B cell (primary cell): ENCODE measurements around the gene BANF2. TPM values are rescaled to one million over a fixed set of nuclear protein-coding genes. Genes with fewer than 3 reads are reported as not detected.
A peak's percentile ranks its signal among the peaks of the same experiment; 100 is the strongest.

Source experiments
- ATAC-seq: fragments of 200-7000 bp; cut with Tn5 transposase; one replicate; pipeline ENCODE4 v1.10.0; 2021; ENCODE audit warnings: low read depth, mild to moderate bottlenecking, moderate number of reproducible peaks, moderate library complexity
- CTCF ChIA-PET: fragments of 350-600 bp; sonication (Branson Sonifier 250); formaldehyde crosslinking; loops from one replicate; lab custom pipeline; 2021; ENCODE audit warnings: antibody characterized with exemption, inconsistent platforms; lab: Charles Lee
- POLR2A ChIA-PET: fragments of 350-600 bp; sonication (Branson Sonifier 250); formaldehyde crosslinking; loops from one replicate; lab custom pipeline; 2021; ENCODE audit warnings: antibody characterized with exemption; lab: Charles Lee
- DNase-seq: peaks from one replicate; pipeline ENCODE4 v3.0.0; 2013
- H2AFZ ChIP-seq: 2 replicates; pipeline ENCODE4 v1.6.1; 2012; ENCODE audit warnings: mild to moderate bottlenecking, low read depth, low read length; ENCODE audit not compliant: insufficient read depth, poor library complexity, severe bottlenecking
- H3K27ac ChIP-seq, 2 donors: 1 replicate in 1 of 2; 2 replicates in 1 of 2; pipeline ENCODE4 v1.5.1; 2012 to 2013; ENCODE audit warnings: low read length in 2 of 2, mild to moderate bottlenecking in 2 of 2, moderate library complexity in 1 of 2
- H3K27me3 ChIP-seq, 4 experiments: fragments of 200-600 bp in 1 of 4; sonication (generic) in 1 of 4; replicated peaks in 1 of 4; 1 replicate in 2 of 4; 2 replicates in 2 of 4; pipeline versions ENCODE4 v1.6.1 to v1.7.0; 2013 to 2016; ENCODE audit warnings: low read length in 3 of 4, mild to moderate bottlenecking in 2 of 4, mixed read lengths in 1 of 4, moderate library complexity in 1 of 4; ENCODE audit not compliant: insufficient read depth in 4 of 4, control insufficient read depth in 3 of 4; ENCODE audit errors: control extremely low read depth in 1 of 4
- H3K36me3 ChIP-seq, 2 experiments: replicated peaks in 1 of 2; 1 replicate in 1 of 2; 2 replicates in 1 of 2; pipeline versions ENCODE4 v1.6.1 to v1.7.1; 2013; ENCODE audit warnings: low read length in 1 of 2; ENCODE audit not compliant: insufficient read depth in 2 of 2, control insufficient read depth in 1 of 2; ENCODE audit errors: control extremely low read depth in 1 of 2, extremely low read depth in 1 of 2
- H3K4me1 ChIP-seq, 2 donors: fragments of 200-600 bp in 1 of 2; sonication (generic) in 1 of 2; 1 replicate in 1 of 2; 2 replicates in 1 of 2; pipeline versions ENCODE4 v1.5.1 to v1.6.1; 2013 to 2017; ENCODE audit warnings: low read length in 2 of 2; ENCODE audit not compliant: control insufficient read depth in 2 of 2, insufficient read depth in 2 of 2
- H3K4me2 ChIP-seq: replicated peaks from 2 replicates; pipeline ENCODE3; 2012; ENCODE audit warnings: mild to moderate bottlenecking, low read depth, low read length; ENCODE audit not compliant: poor library complexity, severe bottlenecking
- H3K4me3 ChIP-seq, 5 experiments: fragments of 200-600 bp in 1 of 5; sonication (generic) in 1 of 5; 1 replicate in 3 of 5; 2 replicates in 2 of 5; pipeline versions ENCODE4 v1.5.1 to v1.7.0; 2011 to 2016; ENCODE audit warnings: low read length in 4 of 5, mild to moderate bottlenecking in 4 of 5, low read depth in 2 of 5, control low read depth in 1 of 5, moderate library complexity in 1 of 5; ENCODE audit not compliant: insufficient read depth in 1 of 5; ENCODE audit errors: control extremely low read depth in 1 of 5, extremely low read depth in 1 of 5
- H3K79me2 ChIP-seq: fragments of 200-600 bp; sonication (generic); one replicate; pipeline ENCODE4 v1.6.0; 2016; ENCODE audit warnings: low read length; ENCODE audit not compliant: control insufficient read depth, insufficient read depth
- H3K9ac ChIP-seq: fragments of 200-600 bp; sonication (generic); 2 replicates; pipeline ENCODE4 v1.6.1; 2017; ENCODE audit warnings: mild to moderate bottlenecking, low read length, moderate library complexity
- H3K9me3 ChIP-seq, 3 donors: one replicate each; pipeline versions ENCODE4 v1.6.1 to v1.7.1; 2013; ENCODE audit warnings: low read length in 2 of 3; ENCODE audit not compliant: control insufficient read depth in 2 of 3, insufficient read depth in 1 of 3; ENCODE audit errors: control extremely low read depth in 1 of 3
- H4K20me1 ChIP-seq: 2 replicates; pipeline ENCODE4 v1.6.0; 2012; ENCODE audit warnings: mild to moderate bottlenecking, low read length; ENCODE audit not compliant: insufficient read depth, control insufficient read depth, poor library complexity, severe bottlenecking
- H3K27ac Mint-ChIP-seq: one replicate; pipeline ENCODE4 v1.8.0; 2021; ENCODE audit warnings: mixed read lengths
- H3K27me3 Mint-ChIP-seq: one replicate; pipeline ENCODE4 v1.8.0; 2021; ENCODE audit warnings: mixed read lengths
- H3K4me1 Mint-ChIP-seq: one replicate; pipeline ENCODE4 v1.8.0; 2021; ENCODE audit warnings: mixed read lengths
- H3K4me3 Mint-ChIP-seq: one replicate; pipeline ENCODE4 v1.8.0; 2021; ENCODE audit warnings: mixed read lengths
- H3K9me3 Mint-ChIP-seq: one replicate; pipeline ENCODE4 v1.8.0; 2022; ENCODE audit warnings: mixed read lengths; ENCODE audit not compliant: insufficient read depth
- CTCF ChIP-seq: fragments of 200-600 bp; IDR thresholded peaks from one replicate; pipeline ENCODE4 v1.8.0; 2022; ENCODE audit warnings: antibody characterized with exemption, mild to moderate bottlenecking
- EZH2 ChIP-seq: IDR thresholded peaks from 2 replicates; pipeline ENCODE4 v1.6.1; 2012; ENCODE audit warnings: borderline replicate concordance, low read depth, mild to moderate bottlenecking, moderate library complexity, low read length; ENCODE audit not compliant: insufficient read depth, poor library complexity, severe bottlenecking
- WGBS: methylation state at CpG from one replicate; pipeline ENCODE4 v1.1.5; 2013; ENCODE audit warnings: missing lambda C conversion rate; ENCODE audit not compliant: insufficient coverage; 5-methylcytosine and 5-hydroxymethylcytosine counted together
- intact Hi-C: fragments of 100-400 bp; cut with micrococcal nuclease; formaldehyde crosslinking; loops from one replicate; pipeline ENCODE4 v1.10.0; 2022
- polyA plus RNA-seq: library from polyadenylated mRNA; depleted of rRNA; stranded (reverse); fragments of >200 nt; gene quantifications from 2 replicates; pipeline ENCODE4 v1.2.3, GENCODE V29; 2012
- total RNA-seq, 2 donors: library from RNA; stranded (reverse); fragments of 120-200 nt in 1 of 2; gene quantifications; 1 replicate in 1 of 2; 2 replicates in 1 of 2; pipeline versions ENCODE4 v1.2.3 to v1.2.4, GENCODE V29; 2013 to 2022

The BANF2 gene
- total and polyA plus RNA-seq, 2 donors (not counting 1 experiment from before 2014, with no cell fraction given), result not detected

GRCh38 chr20:17710379-17711266, 10.9 kb downstream of the BANF2 start:
- POLR2A ChIA-PET, result no interaction called here
- H3K4me2 ChIP-seq, result no peak overlapping the region

More at GRCh38 chr20:17710379-17711266, 10.9 kb downstream of the BANF2 start:
- TF ChIP-seq EZH2 (no peak), CTCF (no peak)
- no peaks in the 10 kb centered on the region for H4K20me1 ChIP-seq
- no peak overlapping the region for H3K27ac Mint-ChIP-seq
- H3K4me1 Mint-ChIP-seq, result no peaks in the 10 kb centered on the region
- H3K9me3 ChIP-seq, result no peaks in the 10 kb centered on the region
- H3K9ac ChIP-seq, result no peak overlapping the region
- peak; percentile 28 for ATAC-seq
- H3K27me3 ChIP-seq, result no peaks in the 10 kb centered on the region
- H3K36me3 ChIP-seq, result no peaks in the 10 kb centered on the region
- intact Hi-C loops, result no loop called here
- H2AFZ ChIP-seq, result no peak overlapping the region
- no peak overlapping the region for H3K27ac ChIP-seq
- no peak for DNase-seq
- H3K79me2 ChIP-seq, result no peaks in the 10 kb centered on the region
- CTCF ChIA-PET, result interaction anchor here (2.1 kb wide), 1 partner anchor 187 kb away, joined by 4 read pairs; no protein-coding TSS in a partner anchor
- H3K4me3 ChIP-seq, result no peak overlapping the region
- peaks cover 3% of the 10 kb centered on the region for H3K27me3 Mint-ChIP-seq
- no peaks in the 10 kb centered on the region for H3K9me3 Mint-ChIP-seq
- no peak overlapping the region for H3K4me3 Mint-ChIP-seq
- 88% methylated on average over 15 of the region's 21 CpGs for WGBS
- no peaks in the 10 kb centered on the region for H3K4me1 ChIP-seq
